Mesendoderm (in vitro differentiated cells): Measurements from ENCODE around the gene PHPT1.

Experiments
- DNase-seq: peaks from one replicate; pipeline ENCODE4 v3.0.0; 2013
- H2AK5ac ChIP-seq: 2 replicates; pipeline ENCODE4 v1.6.1; 2013; ENCODE audit warnings: low read length, inconsistent platforms
- H2BK120ac ChIP-seq: 2 replicates; pipeline ENCODE4 v1.6.1; 2013; ENCODE audit warnings: low read depth, mild to moderate bottlenecking, low read length, moderate library complexity, mixed read lengths
- H2BK15ac ChIP-seq: replicated peaks from 2 replicates; pipeline ENCODE4 v1.6.1; 2013; ENCODE audit warnings: low read depth, mild to moderate bottlenecking, moderate library complexity
- H2BK5ac ChIP-seq: 2 replicates; pipeline ENCODE4 v1.6.1; 2013; ENCODE audit warnings: low read length, inconsistent platforms
- H3K18ac ChIP-seq: 2 replicates; pipeline ENCODE4 v1.6.1; 2013; ENCODE audit warnings: mild to moderate bottlenecking, low read length, mixed read lengths
- H3K23ac ChIP-seq: one replicate; pipeline ENCODE4 v1.6.1; 2013; ENCODE audit warnings: low read length
- H3K27ac ChIP-seq: 2 replicates; pipeline ENCODE4 v1.5.1; 2013; ENCODE audit warnings: low read depth, mild to moderate bottlenecking, inconsistent platforms, low read length, moderate library complexity
- H3K27me3 ChIP-seq: 2 replicates; pipeline ENCODE4 v1.6.1; 2013; ENCODE audit warnings: low read length, control low read depth, mild to moderate bottlenecking, inconsistent platforms; ENCODE audit not compliant: insufficient read depth, poor library complexity
- H3K36me3 ChIP-seq: 2 replicates; pipeline ENCODE4 v1.6.1; 2013; ENCODE audit warnings: low read length, inconsistent platforms; ENCODE audit not compliant: control insufficient read depth, insufficient read depth
- H3K4ac ChIP-seq: one replicate; pipeline ENCODE4 v1.6.1; 2013; ENCODE audit warnings: low read depth, mild to moderate bottlenecking, low read length, moderate library complexity
- H3K4me1 ChIP-seq: 2 replicates; pipeline ENCODE4 v1.6.1; 2013; ENCODE audit warnings: low read depth, low read length, inconsistent platforms; ENCODE audit not compliant: control insufficient read depth
- H3K4me2 ChIP-seq: 2 replicates; pipeline ENCODE4 v1.6.1; 2013; ENCODE audit warnings: low read length
- H3K4me3 ChIP-seq: 2 replicates; pipeline ENCODE4 v1.5.1; 2013; ENCODE audit warnings: mild to moderate bottlenecking, low read length
- H3K56ac ChIP-seq: one replicate; pipeline ENCODE4 v1.6.1; 2013; ENCODE audit warnings: low read length
- H3K79me1 ChIP-seq: 2 replicates; pipeline ENCODE4 v1.6.1; 2013; ENCODE audit warnings: low read length, inconsistent platforms
- H3K79me2 ChIP-seq: 2 replicates; pipeline ENCODE4 v1.6.1; 2013; ENCODE audit warnings: mild to moderate bottlenecking, low read length; ENCODE audit not compliant: control insufficient read depth, insufficient read depth
- H3K9ac ChIP-seq: 2 replicates; pipeline ENCODE4 v1.6.1; 2013; ENCODE audit warnings: low read length, inconsistent platforms
- H4K5ac ChIP-seq: one replicate; pipeline ENCODE4 v1.6.1; 2013; ENCODE audit warnings: low read length
- H4K8ac ChIP-seq: one replicate; pipeline ENCODE4 v1.6.1; 2013; ENCODE audit warnings: low read depth, mild to moderate bottlenecking, control low read depth, low read length, moderate library complexity
- WGBS: extraction: QIAGEN DNeasy Blood & Tissue Kit; methylation state at CpG from one replicate; pipeline ENCODE4 v1.1.7; 2013; ENCODE audit warnings: low lambda C conversion rate, missing lambda C conversion rate; ENCODE audit not compliant: insufficient coverage; ENCODE audit errors: extremely low coverage; 5-methylcytosine and 5-hydroxymethylcytosine counted together

PHPT1 gene

DNA sequence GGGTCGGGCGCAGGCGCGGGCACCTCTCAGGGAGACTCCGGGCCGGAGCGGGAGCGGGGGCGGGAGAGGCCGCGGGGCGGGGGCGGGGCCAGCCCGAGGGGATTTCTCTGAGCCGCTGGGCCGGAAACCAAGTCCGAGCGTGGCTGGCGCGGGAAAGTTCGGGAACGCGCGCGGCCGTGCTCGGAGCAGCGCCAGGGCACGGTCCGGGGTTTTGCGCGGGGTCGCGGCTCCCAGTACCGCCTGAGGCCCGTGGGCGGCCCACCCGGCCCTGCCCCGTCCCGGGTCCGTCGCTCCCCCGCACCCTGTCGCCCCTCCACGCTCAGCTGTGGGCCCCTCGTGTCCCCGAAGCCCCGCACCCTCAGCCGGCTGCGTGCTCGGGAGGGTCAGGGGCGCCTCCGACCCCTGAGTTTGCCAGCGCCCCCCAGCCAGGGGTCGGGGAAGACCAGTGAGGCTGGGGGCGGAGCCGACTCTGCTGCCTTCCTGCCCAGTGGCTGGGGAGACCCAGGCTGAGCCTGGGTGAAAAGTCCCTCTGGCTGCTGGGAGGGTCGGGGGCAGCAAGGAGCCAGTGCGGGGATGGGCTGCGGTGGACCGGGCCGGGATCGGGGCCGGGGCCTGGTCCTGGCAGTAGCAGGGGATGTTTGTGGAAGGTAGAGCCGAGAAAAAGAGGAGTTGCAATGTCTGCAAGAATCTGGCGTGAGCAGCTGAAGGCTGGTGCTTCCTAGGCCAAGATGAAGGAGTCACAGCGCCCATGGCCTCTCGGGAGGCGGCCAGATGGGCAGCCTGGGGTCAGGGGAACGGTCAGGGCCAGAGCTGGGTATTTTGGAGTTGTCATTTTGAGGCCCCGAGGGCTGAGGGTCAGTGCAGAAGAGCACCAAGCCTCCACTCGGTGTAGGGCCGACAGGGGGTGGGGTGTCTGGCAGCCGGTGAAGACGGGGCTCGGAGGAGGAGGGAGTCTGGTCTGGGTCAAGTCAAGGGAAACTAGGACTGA is 37.7 kb downstream of the PHPT1 start:
- H2BK5ac ChIP-seq: peak overlapping the region; percentile 59
- H2AK5ac ChIP-seq: no peak overlapping the region
- peak overlapping the region; percentile 82 for H3K4ac ChIP-seq
- peak overlapping the region; percentile 97 for H3K56ac ChIP-seq
- no peak overlapping the region for H2BK15ac ChIP-seq
- H3K79me1 ChIP-seq: peaks cover 15% of the 10 kb centered on the region
- no peak overlapping the region for H2BK120ac ChIP-seq
- H3K79me2 ChIP-seq: peaks cover 41% of the 10 kb centered on the region
- H3K4me3 ChIP-seq: peak overlapping the region; percentile 82
- DNase-seq: peak; percentile 64
- H4K5ac ChIP-seq: no peak overlapping the region
- H3K4me2 ChIP-seq: peak overlapping the region; percentile 70
- peak overlapping the region; percentile 66 for H3K23ac ChIP-seq
- peak overlapping the region; percentile 88 for H3K18ac ChIP-seq
- no peaks in the 10 kb centered on the region for H3K36me3 ChIP-seq
- no peaks in the 10 kb centered on the region for H3K27me3 ChIP-seq
- H3K4me1 ChIP-seq: no peaks in the 10 kb centered on the region
- no peak overlapping the region for H3K27ac ChIP-seq
- H3K9ac ChIP-seq: peak overlapping the region; percentile 95
- WGBS: no CpG with 5 or more reads among the region's 76 CpGs
- no peak overlapping the region for H4K8ac ChIP-seq

DNA sequence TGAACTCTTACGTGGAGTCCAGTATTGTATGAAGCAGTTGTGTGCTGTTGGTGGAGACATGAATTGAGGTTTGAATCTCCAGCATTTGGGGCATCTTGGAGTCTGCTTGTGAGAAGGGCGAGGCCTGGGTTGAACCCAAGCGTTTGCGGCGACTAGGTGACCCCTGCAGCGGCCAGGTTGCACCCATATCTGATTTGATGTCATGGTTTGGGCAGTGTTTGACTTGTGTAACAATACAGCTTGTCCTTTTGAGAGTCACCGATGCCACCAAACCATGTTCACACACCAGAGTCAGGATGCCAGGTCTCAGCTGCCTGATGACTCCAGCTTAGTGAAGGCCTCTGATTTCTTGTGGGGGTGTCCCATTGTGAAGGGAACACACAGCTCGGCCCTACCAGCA is 39.2 kb downstream of the PHPT1 start:
- no peak overlapping the region for H4K5ac ChIP-seq
- no peak overlapping the region for H3K4ac ChIP-seq
- no peak overlapping the region for H3K4me2 ChIP-seq
- peaks cover 3% of the 10 kb centered on the region for H3K36me3 ChIP-seq
- H3K27ac ChIP-seq: no peak overlapping the region
- no peak overlapping the region for H3K4me3 ChIP-seq
- no peak overlapping the region for H4K8ac ChIP-seq
- H3K27me3 ChIP-seq: no peaks in the 10 kb centered on the region
- no peak overlapping the region for H3K18ac ChIP-seq
- no CpG with 5 or more reads among the region's 8 CpGs for WGBS
- no peak for DNase-seq
- H3K79me2 ChIP-seq: peaks cover 49% of the 10 kb centered on the region
- H3K4me1 ChIP-seq: no peaks in the 10 kb centered on the region
- peaks cover 22% of the 10 kb centered on the region for H3K79me1 ChIP-seq
- no peak overlapping the region for H3K9ac ChIP-seq
- H3K56ac ChIP-seq: no peak overlapping the region
- no peak overlapping the region for H2AK5ac ChIP-seq
- H2BK120ac ChIP-seq: no peak overlapping the region
- no peak overlapping the region for H3K23ac ChIP-seq
- no peak overlapping the region for H2BK15ac ChIP-seq
- no peak overlapping the region for H2BK5ac ChIP-seq

DNA sequence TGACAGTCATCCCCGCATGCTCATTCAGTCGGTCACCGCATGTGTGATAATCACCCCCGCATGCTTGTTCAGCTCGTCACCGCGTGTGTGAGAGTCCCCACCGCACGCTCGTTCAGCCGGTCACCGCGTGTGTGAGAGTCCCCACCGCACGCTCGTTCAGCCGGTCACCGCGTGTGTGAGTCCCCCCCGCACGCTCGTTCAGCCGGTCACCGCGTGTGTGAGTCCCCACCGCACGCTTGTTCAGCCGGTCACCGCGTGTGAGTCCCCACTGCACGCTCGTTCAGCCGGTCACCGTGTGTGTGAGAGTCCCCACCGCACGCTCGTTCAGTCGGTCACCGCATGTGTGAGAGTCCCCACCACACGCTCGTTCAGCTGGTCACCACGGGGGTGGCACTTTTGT is 40.6 kb downstream of the PHPT1 start:
- Histone ChIP-seq H3K4me3 (no peak overlapping the region), H3K27me3 (no peaks in the 10 kb centered on the region), H3K56ac (no peak overlapping the region), H2BK5ac (no peak overlapping the region), H2AK5ac (no peak overlapping the region), H2BK120ac (no peak overlapping the region), H4K8ac (no peak overlapping the region), H3K79me2 (peaks cover 53% of the 10 kb centered on the region), H3K79me1 (peaks cover 26% of the 10 kb centered on the region), H3K36me3 (peaks cover 3% of the 10 kb centered on the region), H4K5ac (no peak overlapping the region), H3K18ac (no peak overlapping the region), H3K4ac (no peak overlapping the region), H2BK15ac (no peak overlapping the region), H3K4me1 (no peaks in the 10 kb centered on the region), H3K23ac (no peak overlapping the region), H3K27ac (no peak overlapping the region), H3K4me2 (no peak overlapping the region), H3K9ac (no peak overlapping the region)
- DNase-seq: no peak
- no CpG with 5 or more reads among the region's 42 CpGs for WGBS

DNA sequence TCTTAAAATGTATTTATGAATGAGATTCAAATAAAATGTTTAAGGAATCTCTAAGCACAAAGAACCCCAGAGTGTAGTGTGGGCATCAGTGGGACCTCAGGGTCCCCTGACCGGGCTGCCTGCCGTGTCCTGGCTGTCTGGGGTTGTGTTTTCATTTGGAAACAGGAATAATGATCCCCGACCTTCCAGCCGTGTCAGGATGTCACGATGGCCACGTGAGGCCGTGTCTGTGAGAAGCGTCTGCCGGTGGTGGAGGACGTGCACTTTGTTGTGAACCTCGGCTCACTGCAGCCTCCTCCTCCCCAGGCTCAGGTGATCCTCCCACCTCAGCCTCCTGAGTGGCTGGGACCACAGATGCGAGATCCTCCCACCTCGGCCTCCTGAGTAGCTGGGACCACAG is 41.5 kb downstream of the PHPT1 start:
- Histone ChIP-seq H2AK5ac (no peak overlapping the region), H2BK120ac (no peak overlapping the region), H3K56ac (no peak overlapping the region), H3K9ac (no peak overlapping the region), H2BK5ac (no peak overlapping the region), H3K18ac (no peak overlapping the region), H3K27ac (no peak overlapping the region), H3K4me2 (no peak overlapping the region), H3K27me3 (no peaks in the 10 kb centered on the region), H3K79me2 (peaks cover 56% of the 10 kb centered on the region), H4K8ac (no peak overlapping the region), H3K23ac (no peak overlapping the region), H2BK15ac (no peak overlapping the region), H3K4me3 (no peak overlapping the region), H3K36me3 (peaks cover 3% of the 10 kb centered on the region), H3K4me1 (no peaks in the 10 kb centered on the region), H3K4ac (no peak overlapping the region), H3K79me1 (peaks cover 29% of the 10 kb centered on the region), H4K5ac (no peak overlapping the region)
- WGBS: no CpG with 5 or more reads among the region's 13 CpGs
- no peak for DNase-seq

DNA sequence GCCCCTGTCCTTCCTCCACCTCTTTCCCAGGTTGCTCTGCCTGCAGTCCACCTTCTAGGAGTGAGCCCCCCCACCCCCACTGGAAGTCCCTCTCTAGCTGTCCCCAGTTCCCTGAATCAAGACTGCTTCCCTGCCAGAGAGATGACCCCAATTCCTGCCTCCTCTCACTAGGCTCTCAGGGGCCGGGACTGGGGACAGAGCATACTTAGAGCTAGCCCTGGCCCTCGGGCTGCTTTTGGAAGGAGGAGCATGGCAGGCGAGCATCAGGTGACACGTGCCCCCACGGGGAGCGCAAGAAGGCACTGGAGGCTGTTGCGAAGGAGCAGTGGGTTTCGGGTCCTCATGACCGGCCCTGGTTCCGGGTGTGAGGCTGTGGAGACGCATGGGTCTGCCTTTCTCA is 46.8 kb downstream of the PHPT1 start:
- no peak overlapping the region for H3K4me2 ChIP-seq
- no peak overlapping the region for H3K23ac ChIP-seq
- H3K9ac ChIP-seq: no peak overlapping the region
- peaks cover 23% of the 10 kb centered on the region for H3K79me2 ChIP-seq
- H4K8ac ChIP-seq: no peak overlapping the region
- no CpG with 5 or more reads among the region's 11 CpGs for WGBS
- H2BK120ac ChIP-seq: no peak overlapping the region
- no peak overlapping the region for H4K5ac ChIP-seq
- no peaks in the 10 kb centered on the region for H3K27me3 ChIP-seq
- H2AK5ac ChIP-seq: no peak overlapping the region
- H3K79me1 ChIP-seq: peaks cover 18% of the 10 kb centered on the region
- no peak for DNase-seq
- peaks cover 8% of the 10 kb centered on the region for H3K36me3 ChIP-seq
- H3K18ac ChIP-seq: no peak overlapping the region
- H2BK5ac ChIP-seq: no peak overlapping the region
- no peaks in the 10 kb centered on the region for H3K4me1 ChIP-seq
- H3K27ac ChIP-seq: no peak overlapping the region
- H3K4ac ChIP-seq: no peak overlapping the region
- H2BK15ac ChIP-seq: no peak overlapping the region
- no peak overlapping the region for H3K56ac ChIP-seq
- no peak overlapping the region for H3K4me3 ChIP-seq
